ENCODE results near the gene LRRC18. TPM values are rescaled to one million over a fixed set of nuclear protein-coding genes. Genes with fewer than 3 reads are reported as not detected.
A peak's percentile ranks its signal among the peaks of the same experiment; 100 is the strongest.

The LRRC18 gene
- total RNA-seq, 1 donor from 2014 or later: not detected

DNA sequence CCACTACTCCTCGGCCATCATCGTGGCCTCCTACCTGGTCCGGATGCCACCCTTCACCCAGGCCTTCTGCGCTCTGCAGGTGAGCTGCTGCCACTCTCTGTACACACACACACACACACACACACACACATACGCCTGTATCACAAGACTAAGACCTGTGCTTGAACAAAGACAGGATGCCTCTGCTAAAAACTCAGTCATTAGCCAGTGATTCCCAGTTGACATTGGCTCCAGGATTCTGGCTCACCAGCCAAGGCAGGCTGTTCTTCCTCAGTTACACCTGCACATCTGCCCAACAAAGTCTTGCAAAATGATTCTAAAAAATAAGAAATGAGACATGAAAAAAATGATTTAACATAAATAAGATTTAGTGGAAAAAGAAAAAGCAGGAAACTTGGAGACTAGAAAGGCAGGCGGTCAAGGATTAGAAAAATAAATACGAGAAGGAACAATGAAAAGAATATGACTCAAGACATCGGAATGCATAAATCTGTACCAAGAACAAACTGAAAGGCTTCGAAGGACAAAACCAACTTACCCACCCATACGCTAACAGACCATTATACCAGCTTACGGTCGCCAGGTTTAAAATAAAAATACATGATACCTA is 7.4 kb upstream of the LRRC18 start:
- peak in 1 of 2 donors; percentile 84 for DNase-seq (ENCODE audit: low read depth in 2 of 2)

DNA sequence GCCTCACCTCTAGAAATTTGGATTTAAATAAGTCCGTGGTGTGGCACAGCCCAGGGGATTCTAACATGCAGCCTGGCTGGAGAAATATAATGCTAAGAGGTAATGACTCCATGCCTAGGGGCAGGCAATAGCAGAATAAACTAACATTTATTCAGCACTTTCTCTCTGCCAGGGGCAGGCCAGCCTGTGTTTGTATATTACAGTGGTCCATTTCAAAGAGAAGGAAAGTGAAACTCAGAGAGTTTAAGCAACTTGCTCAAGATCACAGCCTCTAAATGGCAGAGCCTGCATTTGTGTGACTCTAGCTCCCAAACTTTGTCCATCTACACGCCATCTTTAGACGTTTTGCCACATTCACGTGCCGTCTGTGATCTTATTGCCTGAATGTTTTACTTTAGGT is 6.7 kb upstream of the LRRC18 start:
- DNase-seq (ENCODE audit: low read depth in 2 of 2): peak in 1 of 2 donors; percentile 5

DNA sequence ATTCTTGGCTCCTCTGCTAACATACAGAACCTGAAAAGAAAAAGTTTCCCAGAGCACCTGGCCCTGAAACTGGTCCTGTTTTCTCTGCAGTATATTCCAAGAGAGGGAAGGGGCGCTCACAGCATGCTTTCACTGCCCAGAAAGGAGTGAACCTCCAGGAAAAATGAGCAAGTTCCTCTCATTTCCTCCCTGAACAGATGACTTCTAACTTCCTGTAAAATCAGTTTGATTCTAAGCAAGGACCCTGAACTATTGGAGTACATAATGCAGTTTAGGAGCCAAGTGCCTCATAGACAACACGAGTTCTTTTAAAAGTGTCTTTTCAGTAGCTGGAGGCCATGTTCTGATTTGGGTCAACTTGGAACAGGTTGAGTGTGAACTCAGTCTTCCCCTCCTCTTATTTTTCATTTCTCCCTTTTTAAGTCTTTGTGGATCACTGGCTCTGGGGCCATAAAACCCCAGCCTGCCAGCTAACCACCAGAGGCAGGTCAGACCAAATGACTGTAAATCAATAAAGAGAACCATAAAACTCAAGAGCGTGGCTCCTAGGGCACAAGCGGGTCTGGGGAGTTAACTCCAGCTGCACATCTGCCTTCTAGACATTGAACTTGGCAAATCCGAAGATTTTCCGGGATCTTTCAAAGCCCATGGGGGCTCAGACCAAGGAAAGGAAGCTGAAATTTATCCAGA is 5.9 kb upstream of the LRRC18 start:
- peak in 1 of 2 donors; percentile 46 for DNase-seq (ENCODE audit: low read depth in 2 of 2)

DNA sequence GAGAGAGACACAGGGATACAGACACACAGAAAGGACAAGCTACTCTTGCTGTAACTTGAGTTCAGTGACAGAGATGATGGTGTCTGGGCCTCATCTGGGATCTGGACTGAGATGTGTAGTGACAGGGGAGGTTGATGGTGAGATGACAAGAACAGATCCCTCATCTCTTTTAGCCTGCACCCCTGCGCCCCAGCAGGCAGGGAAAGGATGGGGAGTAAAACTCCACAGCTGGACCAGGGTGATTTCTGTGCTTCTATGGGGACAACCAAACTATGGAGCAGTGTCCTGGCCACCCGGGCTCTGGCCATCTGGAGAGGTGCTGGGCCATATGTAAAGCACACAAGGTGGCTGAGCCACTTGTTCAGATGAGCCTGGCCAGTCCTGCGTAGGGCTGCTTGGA is 4.5 kb upstream of the LRRC18 start:
- DNase-seq (ENCODE audit: low read depth in 2 of 2): no peak

DNA sequence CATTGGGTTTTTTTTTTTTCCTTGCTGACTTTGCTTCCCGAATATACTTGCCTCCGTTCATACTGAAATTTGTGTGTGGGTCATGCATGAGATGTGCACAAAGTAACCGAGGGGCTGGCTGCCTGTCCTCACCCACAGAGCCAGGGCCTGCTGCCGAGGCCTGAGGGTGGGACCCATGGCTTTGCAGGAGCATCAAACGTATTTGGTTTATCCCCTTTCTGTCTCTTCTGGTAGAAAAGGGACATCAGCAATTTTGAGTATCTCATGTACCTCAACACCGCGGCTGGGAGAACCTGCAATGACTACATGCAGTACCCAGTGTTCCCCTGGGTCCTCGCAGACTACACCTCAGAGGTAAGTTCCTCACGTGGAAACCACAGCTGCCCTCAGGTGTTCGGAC is 3.5 kb upstream of the LRRC18 start:
- no peak for DNase-seq (ENCODE audit: low read depth in 2 of 2)

DNA sequence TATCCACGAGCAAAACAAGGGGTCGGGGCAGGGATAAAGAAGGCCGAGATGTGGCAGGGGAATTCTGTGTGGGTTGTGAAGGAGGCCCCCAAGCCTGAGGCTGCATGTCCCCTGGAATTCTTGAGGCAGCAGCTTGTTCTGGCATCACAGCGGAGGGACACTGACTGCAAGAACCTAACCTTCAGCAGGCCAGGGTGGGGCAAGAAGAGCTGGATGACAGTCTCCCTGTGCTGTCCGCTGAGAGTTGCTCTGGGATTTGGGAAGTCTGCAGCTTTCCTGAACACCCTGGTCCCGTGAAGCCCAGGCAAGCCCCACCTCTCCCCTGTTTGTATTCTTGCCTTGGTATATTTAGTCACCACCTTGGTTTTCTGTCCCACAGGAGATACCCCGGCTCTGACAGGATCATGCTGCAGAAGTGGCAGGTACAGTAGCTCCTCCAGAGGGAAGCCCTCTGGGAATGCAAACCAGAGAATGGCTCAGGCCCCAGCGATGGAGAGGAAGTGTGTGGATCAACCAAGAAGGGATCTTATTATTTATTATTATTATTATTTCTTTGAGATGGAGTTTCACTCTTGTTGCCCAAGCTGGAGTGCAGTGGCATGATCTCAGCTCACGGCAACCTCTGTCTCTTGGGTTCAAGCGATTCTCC is 1.9 kb upstream of the LRRC18 start:
- DNase-seq (ENCODE audit: low read depth in 2 of 2): no peak

DNA sequence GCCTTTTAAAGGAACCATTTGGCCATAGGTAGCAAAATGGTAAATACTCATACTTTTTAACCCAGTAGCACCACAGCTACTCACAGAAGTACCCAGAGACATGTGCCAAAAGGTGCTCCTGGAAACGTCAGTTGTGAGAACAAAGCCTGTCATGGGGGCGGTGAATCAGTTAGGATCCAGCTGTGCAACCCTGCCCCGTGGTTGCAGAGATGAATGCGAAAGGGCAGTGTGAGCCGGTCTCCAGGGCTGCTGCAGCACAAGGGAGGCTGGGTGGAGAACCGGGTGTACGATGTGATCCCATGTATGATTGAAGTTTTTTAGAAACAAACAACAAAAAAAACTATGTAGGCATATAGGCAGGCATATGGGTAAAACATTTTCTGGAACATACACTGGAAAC is 1.3 kb upstream of the LRRC18 start:
- no peak for DNase-seq (ENCODE audit: low read depth in 2 of 2)

DNA sequence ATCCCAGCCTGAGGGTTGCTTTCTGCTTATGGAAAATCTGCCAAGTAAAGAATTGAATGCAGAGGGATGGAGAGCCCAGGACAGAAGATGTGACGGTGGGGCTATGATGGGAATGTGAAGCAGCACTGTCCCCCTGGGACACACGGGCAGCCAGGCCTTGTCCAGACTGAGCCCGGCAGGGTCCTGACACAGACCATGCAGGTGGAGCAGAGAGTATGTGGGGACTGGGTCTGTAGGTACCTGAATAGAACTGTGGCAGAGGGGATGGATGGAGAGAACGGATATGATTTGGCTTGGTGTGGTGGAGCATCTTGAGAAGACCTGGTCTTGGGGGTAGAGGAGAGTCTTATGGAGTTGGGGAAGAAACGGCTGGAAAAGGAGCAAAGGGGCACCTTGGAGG is 732 bp upstream of the LRRC18 start:
- DNase-seq (ENCODE audit: low read depth in 2 of 2): no peak

DNA sequence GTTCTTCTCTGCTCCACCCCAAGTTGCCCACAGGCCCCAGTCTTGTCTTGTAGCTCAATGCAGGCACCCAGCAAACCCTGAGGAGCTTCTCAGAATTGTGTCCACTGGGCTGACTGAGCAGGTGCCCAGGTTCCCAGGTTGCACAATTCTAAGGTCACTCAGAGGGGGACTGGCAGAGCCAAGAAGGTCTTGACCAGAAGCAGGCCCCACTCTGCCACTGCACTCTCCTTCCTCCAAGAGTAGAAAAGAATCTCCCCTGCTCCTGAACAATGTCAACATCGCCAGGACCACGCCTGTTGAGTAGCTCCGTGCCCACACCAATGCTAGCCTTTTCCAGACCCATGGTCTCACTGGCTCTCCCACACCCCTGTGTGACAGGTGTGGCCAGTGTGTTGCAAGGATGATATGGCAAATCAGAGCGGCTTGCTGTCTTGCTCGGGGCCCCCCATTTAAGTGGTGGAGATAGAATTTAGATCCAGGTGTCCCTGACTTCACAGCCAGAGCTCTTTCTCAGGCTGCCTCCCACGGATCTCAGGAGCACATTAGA is 577 bp downstream of the LRRC18 start:
- DNase-seq (ENCODE audit: low read depth in 2 of 2): no peak

DNA sequence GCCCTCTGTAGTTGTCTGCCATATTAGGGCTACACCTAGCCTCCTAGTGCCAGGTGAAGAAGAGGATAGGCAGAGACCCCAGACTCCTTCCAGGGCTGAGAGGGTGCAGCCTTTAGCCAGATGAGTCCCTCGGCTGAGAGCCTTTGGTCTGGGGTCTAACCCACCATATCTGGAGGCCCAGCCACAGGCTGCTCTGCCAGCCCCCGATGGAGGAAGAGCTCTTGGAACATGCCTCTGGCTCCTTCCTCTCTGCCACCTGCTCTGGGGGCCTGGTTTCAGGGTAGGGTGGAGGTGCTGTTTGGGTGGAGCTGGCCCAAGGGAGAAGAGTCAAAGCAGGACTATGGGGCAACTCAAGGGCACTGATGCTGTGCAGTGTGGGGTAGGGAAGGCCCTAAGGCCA is 1.4 kb downstream of the LRRC18 start:
- no peak for DNase-seq (ENCODE audit: low read depth in 2 of 2)

DNA sequence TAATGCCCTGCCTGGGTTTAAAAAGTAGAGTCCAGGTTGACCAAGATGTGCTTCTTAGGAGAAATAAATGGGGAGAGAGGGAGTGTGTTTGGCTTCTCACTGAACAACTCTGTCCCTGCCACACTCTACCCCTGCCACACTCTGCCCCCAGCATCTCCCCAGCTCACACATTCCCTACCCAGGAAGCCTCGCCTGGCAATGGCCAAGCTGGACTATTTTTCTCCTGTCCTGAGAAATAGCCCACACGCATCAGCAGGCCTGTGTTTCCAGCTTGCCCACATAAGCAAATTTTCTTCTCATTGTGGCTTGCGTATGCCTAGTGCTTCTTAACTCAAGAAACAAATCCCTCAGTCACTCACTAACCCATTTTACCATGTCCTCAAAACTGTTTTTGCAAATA is 1.8 kb downstream of the LRRC18 start:
- no peak for DNase-seq (ENCODE audit: low read depth in 2 of 2)

DNA sequence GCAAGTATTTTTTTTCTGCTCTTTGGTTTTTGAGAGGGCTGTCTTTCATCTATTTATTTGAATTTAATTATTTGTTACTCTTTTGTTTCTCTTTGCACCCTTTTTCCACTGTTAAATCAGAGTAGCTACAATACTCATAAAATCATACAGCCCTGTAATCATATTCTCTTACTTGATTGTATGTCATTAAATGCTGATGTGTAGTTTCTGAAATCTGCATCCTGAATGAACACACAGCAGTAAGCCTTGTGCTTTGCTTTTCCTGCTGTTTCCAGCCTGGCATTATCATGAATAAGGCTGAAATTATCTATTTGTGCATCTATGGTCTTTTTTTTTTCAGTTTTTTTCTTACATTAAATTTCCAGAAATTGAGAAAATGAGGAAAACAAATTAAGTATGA is 4.1 kb downstream of the LRRC18 start:
- DNase-seq (ENCODE audit: low read depth in 2 of 2): no peak

DNA sequence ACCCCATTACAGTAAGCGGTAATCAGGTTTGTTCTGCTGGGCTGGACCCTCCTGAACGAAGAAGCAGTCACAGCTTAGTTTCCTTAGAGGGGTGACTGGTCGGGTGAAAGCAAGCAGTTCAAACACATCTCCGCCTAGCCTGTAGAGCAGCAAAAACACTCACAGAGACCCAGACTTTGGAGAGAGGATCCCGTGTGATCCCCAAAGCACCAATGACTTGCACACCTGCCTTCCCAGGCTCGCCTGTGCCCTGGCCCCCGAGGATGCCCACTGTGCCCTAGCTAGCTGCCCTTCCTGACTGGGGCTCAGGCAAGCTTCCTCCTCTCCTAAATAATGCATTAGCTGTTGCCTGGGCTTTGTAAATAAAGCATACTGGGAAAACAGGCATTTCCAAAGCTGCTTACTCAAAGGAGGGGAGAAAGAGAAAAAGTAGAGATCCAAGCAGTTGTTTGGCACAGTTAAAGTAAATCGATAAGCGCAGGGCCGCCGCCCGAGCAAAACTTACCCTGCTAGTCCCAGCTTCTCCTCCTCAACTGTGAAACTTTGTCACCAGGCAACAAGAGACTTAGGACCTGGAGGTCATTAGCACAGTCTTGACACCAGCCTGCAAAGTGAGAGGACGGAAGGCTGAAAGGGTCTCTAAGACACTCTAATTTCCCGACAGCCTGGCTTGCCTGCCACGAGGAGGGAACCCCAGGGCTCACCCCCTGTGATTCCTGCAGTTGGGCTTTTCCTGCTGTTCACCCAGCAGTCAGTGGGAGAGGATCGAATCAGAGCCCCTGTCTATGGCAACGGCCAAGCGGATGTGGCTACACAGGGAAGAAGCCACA is 4.8 kb downstream of the LRRC18 start:
- no peak for DNase-seq (ENCODE audit: low read depth in 2 of 2)

DNA sequence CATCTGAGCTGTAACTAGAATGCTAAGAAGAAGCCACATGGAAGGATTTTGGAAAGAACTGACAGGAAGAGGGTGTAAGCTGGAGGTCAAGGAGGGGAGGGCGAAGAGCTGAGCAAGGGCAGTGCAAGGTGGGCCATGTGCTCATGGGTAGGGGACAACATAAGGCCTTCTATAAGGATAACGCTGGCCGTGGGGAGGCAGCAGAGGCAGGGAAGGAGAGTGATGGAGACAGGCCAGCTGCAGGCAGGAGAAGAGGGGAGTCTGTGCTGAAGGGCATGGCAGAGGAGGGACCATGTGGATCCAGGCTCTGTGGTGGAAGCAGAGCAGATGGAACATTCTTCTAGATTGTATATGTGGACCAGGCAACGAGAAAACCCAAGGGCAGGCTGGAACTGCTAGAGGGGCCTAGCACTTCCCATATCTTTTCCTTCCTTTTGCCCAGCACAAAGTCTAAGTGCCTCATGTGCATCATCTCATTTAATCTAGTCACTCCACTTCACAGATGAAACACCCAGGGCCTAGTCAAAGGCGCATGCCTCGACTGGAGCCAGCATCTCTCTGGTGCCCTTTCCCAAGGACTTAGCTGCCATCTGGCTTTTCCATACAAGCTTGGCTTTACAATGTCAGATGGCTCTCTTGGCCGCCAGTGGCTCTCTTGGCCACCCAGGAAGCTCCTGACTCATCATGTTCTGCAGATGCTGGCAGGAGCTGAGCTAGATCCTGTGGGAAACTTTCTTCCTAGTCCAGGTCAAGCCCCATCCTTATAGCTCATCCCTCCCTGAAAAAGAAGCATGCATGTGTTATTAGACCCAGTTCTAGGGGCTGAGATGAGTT is 6.6 kb downstream of the LRRC18 start:
- no peak for DNase-seq (ENCODE audit: low read depth in 2 of 2)

DNA sequence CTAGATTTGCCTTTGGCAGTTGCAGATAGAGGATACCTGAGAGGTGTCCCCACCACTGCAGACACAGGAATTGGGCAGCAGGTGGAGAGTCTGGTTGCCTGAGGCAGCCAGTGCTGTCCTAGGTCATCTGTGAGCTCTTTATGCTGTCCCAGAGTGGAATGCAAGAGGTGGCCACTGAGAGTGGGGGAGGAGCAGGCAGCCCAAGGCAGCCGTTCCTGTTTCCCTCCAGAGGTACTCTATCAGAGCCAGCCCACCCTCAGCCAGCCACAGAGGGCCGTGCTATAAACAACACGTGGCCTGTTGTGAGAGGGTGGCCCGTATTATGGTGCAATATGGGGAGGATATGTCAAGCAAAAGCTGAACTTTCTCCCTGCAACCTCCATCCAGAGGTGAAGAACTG is 8.5 kb downstream of the LRRC18 start:
- no peak for DNase-seq (ENCODE audit: low read depth in 2 of 2)

DNA sequence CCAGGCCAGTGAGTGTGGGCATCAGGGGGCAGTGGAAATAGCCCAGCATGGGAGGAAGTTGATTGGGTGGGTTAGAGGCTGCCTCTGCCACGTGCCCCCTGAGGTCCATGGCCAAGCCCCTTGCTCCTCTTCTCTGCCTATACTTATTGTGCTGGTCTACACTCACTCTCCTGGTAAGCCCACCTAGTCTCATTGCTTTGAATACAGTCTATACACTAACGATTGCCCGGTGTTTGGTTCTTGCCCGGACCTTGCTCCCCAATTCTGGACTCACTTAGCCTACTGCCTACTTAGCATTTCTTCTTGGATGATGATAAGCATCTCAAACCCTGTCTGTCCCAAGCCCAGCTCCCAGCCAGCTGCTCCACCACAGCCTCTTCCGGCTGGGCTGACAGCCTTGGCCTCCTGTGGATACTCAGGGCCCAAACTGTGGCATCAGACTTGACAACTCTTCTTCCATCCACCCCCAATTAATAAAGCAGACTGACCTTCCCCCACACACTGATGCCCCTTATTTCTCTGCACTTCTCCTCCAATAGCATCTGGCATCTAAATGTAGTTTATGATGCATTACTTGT is 10.1 kb downstream of the LRRC18 start:
- no peak for DNase-seq (ENCODE audit: low read depth in 2 of 2)

DNA sequence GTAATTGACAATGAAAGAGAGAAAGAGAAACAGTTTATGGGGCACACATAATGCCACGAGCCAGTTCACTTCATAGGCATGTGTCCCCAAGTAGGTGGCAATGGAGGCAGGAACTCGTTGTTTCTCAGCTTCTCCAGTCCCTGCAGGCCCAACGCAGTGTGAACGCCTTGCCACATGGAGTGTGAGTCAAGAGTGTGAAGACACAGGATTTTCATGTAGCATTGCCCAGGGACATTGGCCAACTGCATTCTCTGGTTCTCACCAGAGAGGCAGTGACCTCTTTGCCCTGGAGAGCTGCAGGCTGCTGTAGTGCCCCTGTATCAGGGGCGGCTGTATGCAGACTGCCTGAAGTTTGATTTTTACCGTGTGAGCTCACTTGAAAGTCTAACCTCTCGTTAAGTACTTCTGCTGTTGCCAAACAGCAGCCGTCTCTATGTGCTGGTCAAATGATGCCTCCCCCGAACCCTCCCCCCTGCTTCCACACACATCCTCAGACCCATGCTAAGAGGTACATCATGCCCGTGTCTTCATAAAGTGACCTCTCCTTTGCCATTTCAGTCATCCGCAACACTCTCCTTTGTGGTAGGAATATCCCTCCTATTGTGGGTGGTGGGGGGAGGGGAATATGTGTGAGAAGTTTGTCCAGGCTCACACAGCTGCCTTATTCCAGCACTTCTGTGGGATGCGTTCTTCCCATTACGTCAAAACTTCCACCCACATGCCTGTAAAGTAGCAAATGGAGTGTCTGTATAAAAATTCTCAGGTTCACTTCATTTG is 12.7 kb downstream of the LRRC18 start:
- no peak for DNase-seq (ENCODE audit: low read depth in 2 of 2)

DNA sequence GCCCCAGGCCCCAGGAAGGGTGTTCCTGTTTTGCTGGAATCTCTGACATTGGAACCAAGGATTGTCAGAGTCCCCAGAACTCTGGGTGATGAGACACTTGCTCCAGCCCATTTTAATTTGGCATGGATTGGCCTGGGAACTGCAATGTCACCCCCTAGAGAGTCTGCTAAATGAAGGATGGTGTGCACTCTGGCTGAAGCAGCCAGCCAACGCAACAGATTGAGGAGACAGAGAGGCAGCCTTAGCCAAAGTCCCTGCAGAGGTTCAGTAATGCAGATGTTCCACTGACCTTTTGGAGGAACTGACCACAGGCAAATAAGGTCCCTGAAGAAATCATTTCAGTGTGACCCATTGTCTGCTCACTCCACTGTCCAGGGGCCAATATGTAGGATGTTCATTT is 13.4 kb downstream of the LRRC18 start:
- no peak for DNase-seq (ENCODE audit: low read depth in 2 of 2)

DNA sequence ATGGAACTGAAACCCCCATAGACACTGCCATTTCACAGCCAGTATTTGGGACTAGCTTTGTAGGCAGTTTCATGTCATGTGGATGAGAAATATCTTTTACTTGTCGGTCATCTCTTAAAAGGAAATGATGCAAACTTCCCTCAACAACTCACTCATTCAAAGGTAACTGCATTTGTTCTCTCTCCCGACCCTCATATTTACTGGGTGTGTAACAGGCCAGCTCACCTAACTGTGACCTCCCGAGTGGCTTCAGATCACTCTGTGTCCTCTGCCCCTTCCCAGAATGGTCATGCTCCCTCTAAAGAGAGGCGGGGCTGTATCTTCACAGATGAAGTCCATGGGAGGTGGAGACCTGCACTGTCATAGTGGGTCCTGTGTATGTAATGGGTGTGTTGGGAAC is 14.7 kb downstream of the LRRC18 start:
- no peak for DNase-seq (ENCODE audit: low read depth in 2 of 2)

DNA sequence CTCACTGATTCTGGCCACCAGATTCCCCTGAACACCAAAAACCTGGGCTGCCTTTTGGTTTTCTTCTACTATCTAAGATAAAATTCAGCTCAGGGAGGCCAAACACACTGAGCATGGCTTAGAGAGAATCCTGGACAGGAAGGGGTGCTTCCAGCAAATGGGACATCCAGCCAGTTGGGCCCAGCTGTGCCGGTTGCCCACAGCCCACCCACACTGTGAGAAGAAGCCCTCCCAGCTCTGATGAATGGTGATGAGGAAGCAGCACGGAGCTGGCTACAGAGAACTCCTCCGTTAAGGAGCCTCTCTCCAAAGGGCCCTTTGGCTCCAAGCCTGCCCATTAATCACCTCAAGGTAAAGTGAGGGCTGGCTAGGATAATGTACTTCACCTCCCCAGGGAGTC is 15.9 kb downstream of the LRRC18 start:
- DNase-seq (ENCODE audit: low read depth in 2 of 2): no peak

All from dermis microvascular lymphatic vessel endothelial cell (primary cell).